Brain microvascular endothelial cell (primary cell): ENCODE measurements around the gene RDH14.
A peak's percentile ranks its signal among the peaks of the same experiment; 100 is the strongest.

Experiments used
- DNase-seq: peaks from one replicate; pipeline ENCODE4 v3.0.0-alpha.2; 2020
- H3K27ac ChIP-seq: fragments of 250-450 bp; sonication (Bioruptor Pico); 2 replicates; pipeline ENCODE4 v1.5.1; 2020; ENCODE audit warnings: mild to moderate bottlenecking, moderate library complexity
- H3K27me3 ChIP-seq: fragments of 250-450 bp; sonication (Bioruptor Pico); replicated peaks from 2 replicates; pipeline ENCODE4 v1.5.1; 2020; ENCODE audit warnings: mild to moderate bottlenecking
- H3K36me3 ChIP-seq: fragments of 250-450 bp; sonication (Bioruptor Pico); replicated peaks from 2 replicates; pipeline ENCODE4 v1.5.1; 2020; ENCODE audit warnings: mild to moderate bottlenecking
- H3K4me3 ChIP-seq: 2 replicates; pipeline ENCODE4 v1.5.1; 2011; ENCODE audit warnings: low read depth, mild to moderate bottlenecking, control low read depth, low read length, moderate library complexity
- in situ Hi-C: cut with HindIII; loops from 2 replicates; pipeline ENCODE4 v1.10.0; 2017; ENCODE audit warnings: low sequenced_read_pairs, low pct_ligation_motif_present
- TF ChIP-seq, protein P1 (sequence below): IDR thresholded peaks from 2 replicates; pipeline ENCODE4 v1.5.1; 2011; ENCODE audit warnings: low read depth, mild to moderate bottlenecking, moderate library complexity, low read length, control low read depth, inconsistent platforms; ENCODE audit errors: missing control alignments

Gene RDH14

GRCh38 chr2:18520451-18521425, 39.7 kb downstream of the RDH14 start:
- Histone ChIP-seq H3K27ac (no peak overlapping the region), H3K27me3 (no peaks in the 10 kb centered on the region), H3K4me3 (no peak overlapping the region), H3K36me3 (no peaks in the 10 kb centered on the region)
- TF ChIP-seq, protein P1, sequence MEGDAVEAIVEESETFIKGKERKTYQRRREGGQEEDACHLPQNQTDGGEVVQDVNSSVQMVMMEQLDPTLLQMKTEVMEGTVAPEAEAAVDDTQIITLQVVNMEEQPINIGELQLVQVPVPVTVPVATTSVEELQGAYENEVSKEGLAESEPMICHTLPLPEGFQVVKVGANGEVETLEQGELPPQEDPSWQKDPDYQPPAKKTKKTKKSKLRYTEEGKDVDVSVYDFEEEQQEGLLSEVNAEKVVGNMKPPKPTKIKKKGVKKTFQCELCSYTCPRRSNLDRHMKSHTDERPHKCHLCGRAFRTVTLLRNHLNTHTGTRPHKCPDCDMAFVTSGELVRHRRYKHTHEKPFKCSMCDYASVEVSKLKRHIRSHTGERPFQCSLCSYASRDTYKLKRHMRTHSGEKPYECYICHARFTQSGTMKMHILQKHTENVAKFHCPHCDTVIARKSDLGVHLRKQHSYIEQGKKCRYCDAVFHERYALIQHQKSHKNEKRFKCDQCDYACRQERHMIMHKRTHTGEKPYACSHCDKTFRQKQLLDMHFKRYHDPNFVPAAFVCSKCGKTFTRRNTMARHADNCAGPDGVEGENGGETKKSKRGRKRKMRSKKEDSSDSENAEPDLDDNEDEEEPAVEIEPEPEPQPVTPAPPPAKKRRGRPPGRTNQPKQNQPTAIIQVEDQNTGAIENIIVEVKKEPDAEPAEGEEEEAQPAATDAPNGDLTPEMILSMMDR = peak; percentile 93
- in situ Hi-C loops = loop anchor here (10.0 kb wide), 1 partner anchor 844 kb away; no protein-coding TSS in a partner anchor
- peak; percentile 88 for DNase-seq

DNA sequence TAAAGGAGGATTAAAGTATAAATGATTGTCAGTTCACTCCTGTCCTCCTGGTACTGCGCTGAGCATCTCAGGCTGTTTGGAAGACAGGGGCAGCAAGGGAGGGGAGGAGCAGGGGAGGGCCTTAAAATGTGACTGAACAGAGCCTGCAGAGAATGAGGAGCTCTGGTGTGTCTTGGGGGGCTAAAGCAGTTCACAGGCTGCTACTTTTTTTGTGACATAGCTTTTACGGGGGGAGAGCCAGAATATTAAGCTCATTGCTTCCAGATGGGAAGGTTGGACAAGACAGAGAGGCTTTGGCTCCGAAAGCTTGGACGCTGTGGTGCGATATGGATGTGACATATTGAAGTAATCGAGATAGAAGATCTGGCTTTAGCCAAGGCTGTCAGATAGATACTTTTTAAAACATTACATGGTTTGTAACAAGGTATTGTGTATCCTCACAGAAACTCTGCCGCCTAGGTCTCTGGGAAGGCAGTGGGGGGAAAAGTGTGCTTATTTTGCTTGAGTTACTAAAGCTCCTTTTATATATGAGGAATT, 40.5 kb downstream of the RDH14 start:
- no peak overlapping the region for H3K27ac ChIP-seq
- DNase-seq = no peak
- in situ Hi-C loops = loop anchor here (10.0 kb wide), 1 partner anchor 845 kb away; no protein-coding TSS in a partner anchor
- H3K4me3 ChIP-seq = no peak overlapping the region
- no peaks in the 10 kb centered on the region for H3K36me3 ChIP-seq
- H3K27me3 ChIP-seq = no peaks in the 10 kb centered on the region
- TF ChIP-seq, protein P1 = no peak

GRCh38 chr2:18518116-18519111, 42.0 kb downstream of the RDH14 start:
- Histone ChIP-seq H3K4me3 (no peak overlapping the region), H3K27ac (peak overlapping the region; percentile 67), H3K36me3 (no peaks in the 10 kb centered on the region), H3K27me3 (no peaks in the 10 kb centered on the region)
- TF ChIP-seq, protein P1 = no peak
- DNase-seq = peak; percentile 55
- in situ Hi-C loops = no loop called here

DNA sequence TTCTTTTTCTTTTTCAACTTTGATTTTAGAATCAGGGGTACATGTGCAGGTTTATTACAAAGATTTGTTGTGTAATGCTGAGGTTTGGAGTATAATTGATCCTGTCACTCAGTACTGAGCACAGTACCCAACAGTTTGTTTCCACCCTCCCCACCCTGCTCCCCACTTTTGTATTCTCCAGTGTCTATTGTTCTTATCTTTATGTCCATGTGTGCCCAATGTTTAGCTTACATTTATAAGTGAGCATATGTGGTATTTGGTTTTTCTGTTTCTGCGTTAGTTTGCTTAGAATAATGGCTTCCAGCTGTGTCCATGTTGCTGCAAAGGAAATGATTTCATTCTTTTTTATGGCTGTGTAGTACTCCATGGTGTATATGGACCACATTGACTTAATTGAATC, 43.1 kb downstream of the RDH14 start:
- no peak for DNase-seq
- no peaks in the 10 kb centered on the region for H3K27me3 ChIP-seq
- H3K36me3 ChIP-seq = no peaks in the 10 kb centered on the region
- in situ Hi-C loops = no loop called here
- H3K4me3 ChIP-seq = no peak overlapping the region
- no peak overlapping the region for H3K27ac ChIP-seq
- TF ChIP-seq, protein P1 = no peak

DNA sequence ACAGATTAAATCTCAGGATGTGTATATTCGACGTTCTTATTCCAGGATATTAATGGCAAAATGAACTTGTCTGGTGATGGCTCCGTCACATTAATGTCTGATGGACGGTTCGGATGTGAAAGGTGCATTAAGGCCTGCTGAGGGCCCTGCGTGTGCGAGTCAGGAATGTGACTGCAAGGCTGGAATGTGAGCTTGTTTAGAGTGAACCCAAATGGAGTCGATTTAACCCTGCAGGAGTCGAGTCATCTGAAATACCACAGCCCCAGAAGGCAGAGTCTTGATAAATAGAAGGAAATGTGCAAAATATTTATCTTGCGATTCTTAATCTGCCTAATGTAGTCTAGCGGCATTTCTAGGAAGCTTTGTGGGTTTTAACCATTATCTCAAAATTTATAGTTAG, 44.3 kb downstream of the RDH14 start:
- no peak overlapping the region for H3K4me3 ChIP-seq
- no peaks in the 10 kb centered on the region for H3K36me3 ChIP-seq
- H3K27me3 ChIP-seq = no peaks in the 10 kb centered on the region
- in situ Hi-C loops = no loop called here
- DNase-seq = peak; percentile 80
- TF ChIP-seq, protein P1 = no peak
- peak overlapping the region; percentile 80 for H3K27ac ChIP-seq
